Superior temporal gyrus (tissue), 1 donor: ENCODE measurements around the gene SLC22A3.

Experiments used
- DNase-seq: peaks from one replicate; pipeline ENCODE4 v3.0.0-alpha.2; 2016; ENCODE audit errors: extremely low spot score

Gene SLC22A3

GRCh38 chr6:160336200-160336599, 12.0 kb upstream of the SLC22A3 start:
- DNase-seq = no peak

GRCh38 chr6:160337301-160337700, 10.9 kb upstream of the SLC22A3 start:
- DNase-seq = no peak

GRCh38 chr6:160337991-160338390, 10.2 kb upstream of the SLC22A3 start:
- DNase-seq = no peak

GRCh38 chr6:160343144-160343543, 5.0 kb upstream of the SLC22A3 start:
- DNase-seq = no peak

- DNase-seq = no peak
These were observed 3.9 kb upstream of the SLC22A3 start for GRCh38 chr6:160344271-160344670.

- no peak for DNase-seq
These were observed 637 bp upstream of the SLC22A3 start for GRCh38 chr6:160347259-160348222.

GRCh38 chr6:160349020-160349441, 853 bp downstream of the SLC22A3 start:
- no peak for DNase-seq

- DNase-seq = no peak
These were observed 1.7 kb downstream of the SLC22A3 start for GRCh38 chr6:160349814-160350350.

- no peak for DNase-seq
These were observed 5.8 kb downstream of the SLC22A3 start for GRCh38 chr6:160353950-160354496.

- DNase-seq = no peak
These were observed 6.8 kb downstream of the SLC22A3 start for GRCh38 chr6:160355001-160355400.

GRCh38 chr6:160356074-160356744, 8.0 kb downstream of the SLC22A3 start:
- no peak for DNase-seq

- no peak for DNase-seq
These were observed 8.9 kb downstream of the SLC22A3 start for GRCh38 chr6:160357088-160357487.

- no peak for DNase-seq
These were observed 10.3 kb downstream of the SLC22A3 start for GRCh38 chr6:160358225-160359119.

- DNase-seq = no peak
These were observed 12.8 kb downstream of the SLC22A3 start for GRCh38 chr6:160360955-160361354.

GRCh38 chr6:160362556-160362955, 14.4 kb downstream of the SLC22A3 start:
- DNase-seq = no peak

GRCh38 chr6:160363016-160363996, 15.1 kb downstream of the SLC22A3 start:
- DNase-seq = no peak

GRCh38 chr6:160365117-160365516, 16.9 kb downstream of the SLC22A3 start:
- no peak for DNase-seq

GRCh38 chr6:160367798-160368547, 19.8 kb downstream of the SLC22A3 start:
- no peak for DNase-seq

GRCh38 chr6:160368670-160369069, 20.5 kb downstream of the SLC22A3 start:
- no peak for DNase-seq
